Left ventricle myocardium inferior (tissue), 1 donor: Measurements from ENCODE around the gene PIK3CB. TPM values are rescaled to one million over a fixed set of nuclear protein-coding genes. Genes with fewer than 3 reads are reported as not detected.
"Not testable (repeated sequence)": the region's sequence is repeated elsewhere in the genome, so short reads cannot be mapped to it uniquely, and the experiment has no call there.

Source experiments
- DNase-seq: peaks from one replicate; pipeline ENCODE4 v3.0.0-alpha.2; 2020
- H3K27ac ChIP-seq: fragments of 200-600 bp; replicated peaks from 2 replicates; pipeline ENCODE4 v1.8.0; 2021
- H3K27me3 ChIP-seq: fragments of 200-600 bp; 2 replicates; pipeline ENCODE4 v1.8.0; 2021; ENCODE audit warnings: low read depth
- H3K36me3 ChIP-seq: fragments of 200-600 bp; 2 replicates; pipeline ENCODE4 v1.8.0; 2021
- H3K4me1 ChIP-seq: fragments of 200-600 bp; 2 replicates; pipeline ENCODE4 v1.8.0; 2021
- H3K4me3 ChIP-seq: fragments of 200-600 bp; 2 replicates; pipeline ENCODE4 v1.8.0; 2021; ENCODE audit warnings: mild to moderate bottlenecking, moderate library complexity
- H3K9me3 ChIP-seq: fragments of 200-600 bp; replicated peaks from 2 replicates; pipeline ENCODE4 v1.8.0; 2021
- CTCF ChIP-seq: fragments of 200-600 bp; IDR thresholded peaks from 2 replicates; pipeline ENCODE4 v1.8.0; 2021; ENCODE audit warnings: antibody characterized with exemption, mild to moderate bottlenecking, borderline replicate concordance
- intact Hi-C: fragments of 100-400 bp; cut with micrococcal nuclease; formaldehyde crosslinking; loops from one replicate; pipeline ENCODE4 v1.11.0; 2022
- total RNA-seq: library from RNA; stranded (reverse); fragmentation: NEBNext Ultra II Directional; extraction: Animal tissue kit (Norgen Biotek cat#: 25700); gene quantifications from one replicate; pipeline ENCODE4 v1.2.1, GENCODE V29; 2021
- donor health status: DM: no; HTN: yes; CAD: no; lungs with severe emphysema.

PIK3CB gene
- total RNA-seq, 1 donor from 2014 or later, result 31.5 TPM

- H3K4me1 ChIP-seq, result peaks cover 8% of the 10 kb centered on the region
- no peaks in the 10 kb centered on the region for H3K9me3 ChIP-seq
- no peak for DNase-seq
- TF ChIP-seq CTCF, result no peak
- H3K27ac ChIP-seq, result no peak overlapping the region
- H3K27me3 ChIP-seq, result no peaks in the 10 kb centered on the region
- peaks cover 38% of the 10 kb centered on the region for H3K36me3 ChIP-seq
- no peak overlapping the region for H3K4me3 ChIP-seq
- intact Hi-C loops, result no loop called here
These were observed 152.1 kb downstream of the PIK3CB start for GRCh38 chr3:138682648-138683047.

- Histone ChIP-seq H3K36me3 (peaks cover 45% of the 10 kb centered on the region), H3K27ac (peak overlapping the region; percentile 44), H3K27me3 (no peaks in the 10 kb centered on the region), H3K9me3 (peaks cover 4% of the 10 kb centered on the region), H3K4me3 (no peak overlapping the region), H3K4me1 (peaks cover 8% of the 10 kb centered on the region)
- no peak for DNase-seq
- no peak for TF ChIP-seq CTCF
- intact Hi-C loops, result no loop called here
These were observed 153.1 kb downstream of the PIK3CB start for GRCh38 chr3:138681463-138682220.

- DNase-seq, H3K4me1 ChIP-seq, intact Hi-C loops, H3K4me3 ChIP-seq, H3K27me3 ChIP-seq: not testable (repeated sequence)
- Histone ChIP-seq H3K27ac (peak overlapping the region; percentile 44), H3K9me3 (peaks cover 11% of the 10 kb centered on the region), H3K36me3 (peaks cover 48% of the 10 kb centered on the region)
These were observed 153.8 kb downstream of the PIK3CB start for GRCh38 chr3:138680974-138681373.

GRCh38 chr3:138678874-138679392 is 155.8 kb downstream of the PIK3CB start:
- peaks cover 25% of the 10 kb centered on the region for H3K9me3 ChIP-seq
- no peak for DNase-seq
- peaks cover 64% of the 10 kb centered on the region for H3K36me3 ChIP-seq
- peaks cover 4% of the 10 kb centered on the region for H3K4me1 ChIP-seq
- no peak overlapping the region for H3K4me3 ChIP-seq
- H3K27me3 ChIP-seq, result no peaks in the 10 kb centered on the region
- intact Hi-C loops, result no loop called here
- no peak overlapping the region for H3K27ac ChIP-seq
- TF ChIP-seq CTCF, result no peak

- Histone ChIP-seq H3K4me1 (peaks cover 7% of the 10 kb centered on the region), H3K36me3 (peaks cover 60% of the 10 kb centered on the region), H3K27me3 (no peaks in the 10 kb centered on the region), H3K4me3 (no peak overlapping the region), H3K27ac (no peak overlapping the region), H3K9me3 (peaks cover 25% of the 10 kb centered on the region)
- no peak for TF ChIP-seq CTCF
- DNase-seq, result no peak
- intact Hi-C loops, result no loop called here
These were observed 156.6 kb downstream of the PIK3CB start for GRCh38 chr3:138678086-138678485.

- Histone ChIP-seq H3K27ac (no peak overlapping the region), H3K9me3 (peaks cover 25% of the 10 kb centered on the region), H3K4me3 (no peak overlapping the region), H3K4me1 (peaks cover 20% of the 10 kb centered on the region), H3K27me3 (no peaks in the 10 kb centered on the region), H3K36me3 (peaks cover 49% of the 10 kb centered on the region)
- DNase-seq, result no peak
- no peak for TF ChIP-seq CTCF
- intact Hi-C loops, result no loop called here
These were observed 159.3 kb downstream of the PIK3CB start for GRCh38 chr3:138675393-138675792.
